Measurements from ENCODE around the gene CMC1.
A peak's percentile ranks its signal among the peaks of the same experiment; 100 is the strongest.

Gene CMC1

DNA sequence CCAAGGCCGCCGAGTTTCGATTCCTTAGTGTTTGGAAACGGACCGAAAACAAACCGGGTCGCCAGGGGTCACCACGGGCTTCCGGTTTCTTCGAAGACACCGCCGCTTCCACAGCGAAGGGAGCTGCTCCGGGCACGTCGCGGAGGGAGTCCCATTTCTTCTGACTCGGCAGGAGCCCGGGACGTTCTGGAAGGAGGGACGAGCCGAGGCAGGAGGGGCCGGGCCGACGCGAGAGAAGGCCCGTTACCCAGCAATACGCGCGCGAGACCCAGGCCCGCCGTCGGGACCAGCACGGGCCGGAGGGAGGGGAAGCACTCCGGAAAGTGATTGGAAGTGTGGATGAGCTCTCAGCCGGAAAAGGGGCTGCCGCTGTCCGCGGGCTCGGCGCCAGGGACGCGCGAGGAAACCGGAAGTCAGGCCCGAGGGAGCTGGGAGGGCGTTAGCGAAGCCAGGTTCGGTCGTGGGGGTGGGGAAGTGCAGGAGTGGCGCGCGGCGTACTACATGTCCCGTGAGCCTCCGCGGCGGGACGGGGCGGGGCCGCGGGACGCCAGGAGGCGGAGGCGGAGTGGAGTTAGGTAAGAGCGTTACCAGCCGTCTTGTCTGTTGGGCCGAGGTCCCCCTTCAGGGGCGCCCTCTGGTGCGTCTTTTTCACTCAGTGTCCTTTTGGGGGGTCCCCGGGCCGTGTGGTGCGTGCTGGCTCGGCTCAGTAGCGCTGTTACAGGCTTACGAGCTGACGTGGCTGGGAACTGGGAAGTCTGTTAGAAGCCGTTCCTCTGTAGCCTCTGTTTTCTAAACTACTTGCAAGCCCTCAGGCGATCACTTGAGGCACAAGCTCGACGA, 107.4 kb downstream of the CMC1 start, which contains the start of the genes AZI2 and ZCWPW2:
Gene AZI2 (minus strand): TSS at position 196 of the 840 bp plus-strand sequence. CDS start 8,207 bp downstream, outside the sequence.
Gene ZCWPW2 (plus strand): TSS at position 93 of the 840 bp plus-strand sequence. CDS start 64,348 bp downstream, outside the sequence.
- Histone ChIP-seq H2AFZ (ENCODE audit: low read length) (peak within 1 kb of the TSS; percentile 80), H3K36me3 (ENCODE audit: insufficient read depth, low read length) (no peaks in the 10 kb centered on the region), H3K27me3 (ENCODE audit: insufficient read depth, low read length) (no peaks in the 10 kb centered on the region), H3K9ac (ENCODE audit: low read length) (peak within 1 kb of the TSS; percentile 97), H3K4me2 (ENCODE audit: low read length) (peak within 1 kb of the TSS; percentile 78), H3K27ac (ENCODE audit: low read depth, low read length, poor library complexity, severe bottlenecking) (peak within 1 kb of the TSS; percentile 68), H3F3A (ENCODE audit: insufficient read depth, low read length) (no peaks in the 10 kb centered on the region), H3K9me3 (ENCODE audit: low read length) (0 out of 2 replicates have a peak, but pooled peaks cover 3% of the 10 kb centered on the region), H3K4me3 (ENCODE audit: low read depth, low read length, poor library complexity, severe bottlenecking) (peak within 1 kb of the TSS; percentile 98), H3K9me2 (ENCODE audit: low read depth, low read length) (no peaks in the 10 kb centered on the region), H3K4me1 (ENCODE audit: insufficient read depth, low read length, severe bottlenecking) (peaks cover 46% of the 10 kb centered on the region), H4K20me1 (ENCODE audit: insufficient read depth, low read length) (no peaks in the 10 kb centered on the region), H3K79me2 (ENCODE audit: insufficient read depth, low read length) (peaks cover 7% of the 10 kb centered on the region; the same call in 1 of the 2 replicates)
- no peak for TF ChIP-seq EZH2 (IDR thresholded peaks at IDR 0.05; ENCODE audit: borderline replicate concordance, low read length)
- TF ChIP-seq, protein P1, sequence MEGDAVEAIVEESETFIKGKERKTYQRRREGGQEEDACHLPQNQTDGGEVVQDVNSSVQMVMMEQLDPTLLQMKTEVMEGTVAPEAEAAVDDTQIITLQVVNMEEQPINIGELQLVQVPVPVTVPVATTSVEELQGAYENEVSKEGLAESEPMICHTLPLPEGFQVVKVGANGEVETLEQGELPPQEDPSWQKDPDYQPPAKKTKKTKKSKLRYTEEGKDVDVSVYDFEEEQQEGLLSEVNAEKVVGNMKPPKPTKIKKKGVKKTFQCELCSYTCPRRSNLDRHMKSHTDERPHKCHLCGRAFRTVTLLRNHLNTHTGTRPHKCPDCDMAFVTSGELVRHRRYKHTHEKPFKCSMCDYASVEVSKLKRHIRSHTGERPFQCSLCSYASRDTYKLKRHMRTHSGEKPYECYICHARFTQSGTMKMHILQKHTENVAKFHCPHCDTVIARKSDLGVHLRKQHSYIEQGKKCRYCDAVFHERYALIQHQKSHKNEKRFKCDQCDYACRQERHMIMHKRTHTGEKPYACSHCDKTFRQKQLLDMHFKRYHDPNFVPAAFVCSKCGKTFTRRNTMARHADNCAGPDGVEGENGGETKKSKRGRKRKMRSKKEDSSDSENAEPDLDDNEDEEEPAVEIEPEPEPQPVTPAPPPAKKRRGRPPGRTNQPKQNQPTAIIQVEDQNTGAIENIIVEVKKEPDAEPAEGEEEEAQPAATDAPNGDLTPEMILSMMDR (IDR thresholded peaks at IDR 0.05; ENCODE audit: low read length) = peak; percentile 42

DNA sequence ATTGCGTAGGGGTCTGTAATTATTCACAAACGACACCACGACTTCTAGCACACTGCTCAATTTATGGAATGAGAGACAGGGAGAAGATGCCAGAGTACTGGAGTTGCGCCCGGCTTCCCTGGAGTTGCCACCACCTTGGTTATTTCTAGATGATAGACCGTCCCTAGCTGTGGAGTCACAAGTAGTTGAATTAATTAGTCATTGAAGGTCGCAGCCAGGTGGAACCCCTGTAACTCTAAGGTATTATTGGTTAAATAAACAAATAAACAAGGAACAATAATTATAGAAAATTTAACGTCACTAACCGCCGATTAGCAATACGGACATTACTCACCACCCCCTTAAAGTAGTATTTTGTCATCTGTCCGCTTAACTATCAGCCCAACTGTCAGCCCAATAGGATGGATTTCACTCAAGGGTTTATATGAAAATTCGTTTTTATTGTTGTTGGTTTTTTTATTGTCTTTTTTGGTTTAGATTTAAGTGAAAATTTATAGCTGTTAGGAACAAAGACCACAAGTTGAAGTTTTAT, 108.1 kb downstream of the CMC1 start:
- no peaks in the 10 kb centered on the region for H3K9me2 ChIP-seq (ENCODE audit: low read depth, low read length)
- TF ChIP-seq EZH2 (IDR thresholded peaks at IDR 0.05; ENCODE audit: borderline replicate concordance, low read length) = no peak
- TF ChIP-seq, protein P1 (IDR thresholded peaks at IDR 0.05; ENCODE audit: low read length) = no peak
- H3K79me2 ChIP-seq (ENCODE audit: insufficient read depth, low read length) = peaks cover 7% of the 10 kb centered on the region; the same call in 1 of the 2 replicates
- no peak overlapping the region for H3K27ac ChIP-seq (ENCODE audit: low read depth, low read length, poor library complexity, severe bottlenecking)
- peak overlapping the region; percentile 78 for H3K4me2 ChIP-seq (ENCODE audit: low read length)
- H3F3A ChIP-seq (ENCODE audit: insufficient read depth, low read length) = no peaks in the 10 kb centered on the region
- H3K36me3 ChIP-seq (ENCODE audit: insufficient read depth, low read length) = no peaks in the 10 kb centered on the region
- H4K20me1 ChIP-seq (ENCODE audit: insufficient read depth, low read length) = no peaks in the 10 kb centered on the region
- 0 out of 2 replicates have a peak, but pooled peaks cover 3% of the 10 kb centered on the region for H3K9me3 ChIP-seq (ENCODE audit: low read length)
- peak overlapping the region; percentile 98 for H3K4me3 ChIP-seq (ENCODE audit: low read depth, low read length, poor library complexity, severe bottlenecking)
- H3K9ac ChIP-seq (ENCODE audit: low read length) = peak overlapping the region; percentile 97
- H2AFZ ChIP-seq (ENCODE audit: low read length) = peak overlapping the region; percentile 6
- H3K4me1 ChIP-seq (ENCODE audit: insufficient read depth, low read length, severe bottlenecking) = peaks cover 46% of the 10 kb centered on the region
- H3K27me3 ChIP-seq (ENCODE audit: insufficient read depth, low read length) = no peaks in the 10 kb centered on the region
